ENCODE results near the gene SPECC1.

Gene SPECC1

GRCh38 chr17:20284570-20285295 is 275.6 kb downstream of the SPECC1 start:
- no peaks in the 10 kb centered on the region for H3K36me3 ChIP-seq (ENCODE audit: insufficient read depth, low read length)
- H3K27me3 ChIP-seq (ENCODE audit: insufficient read depth, low read length): no peaks in the 10 kb centered on the region
- no peak overlapping the region for H3K27ac ChIP-seq (ENCODE audit: low read depth, low read length)
- no peak overlapping the region for H3K4me3 ChIP-seq (ENCODE audit: low read depth, low read length)
- no peaks in the 10 kb centered on the region for H3K79me2 ChIP-seq (ENCODE audit: control insufficient read depth, insufficient read depth, low read length, unreplicated experiment)
- H2AFZ ChIP-seq (ENCODE audit: low read length, unreplicated experiment): no peak overlapping the region
- no peaks in the 10 kb centered on the region for H3K4me1 ChIP-seq (ENCODE audit: control insufficient read depth, insufficient read depth, low read length, unreplicated experiment)

GRCh38 chr17:20289984-20290383 is 280.8 kb downstream of the SPECC1 start:
- no peak overlapping the region for H3K27ac ChIP-seq (ENCODE audit: low read depth, low read length)
- H3K4me3 ChIP-seq (ENCODE audit: low read depth, low read length): no peak overlapping the region
- no peak overlapping the region for H2AFZ ChIP-seq (ENCODE audit: low read length, unreplicated experiment)
- H3K36me3 ChIP-seq (ENCODE audit: insufficient read depth, low read length): no peaks in the 10 kb centered on the region
- no peaks in the 10 kb centered on the region for H3K4me1 ChIP-seq (ENCODE audit: control insufficient read depth, insufficient read depth, low read length, unreplicated experiment)
- H3K79me2 ChIP-seq (ENCODE audit: control insufficient read depth, insufficient read depth, low read length, unreplicated experiment): no peaks in the 10 kb centered on the region
- no peaks in the 10 kb centered on the region for H3K27me3 ChIP-seq (ENCODE audit: insufficient read depth, low read length)

- Histone ChIP-seq H3K79me2 (ENCODE audit: control insufficient read depth, insufficient read depth, low read length, unreplicated experiment) (no peaks in the 10 kb centered on the region), H3K27me3 (ENCODE audit: insufficient read depth, low read length) (no peaks in the 10 kb centered on the region), H3K27ac (ENCODE audit: low read depth, low read length) (no peak overlapping the region), H2AFZ (ENCODE audit: low read length, unreplicated experiment) (no peak overlapping the region), H3K4me3 (ENCODE audit: low read depth, low read length) (no peak overlapping the region), H3K36me3 (ENCODE audit: insufficient read depth, low read length) (no peaks in the 10 kb centered on the region), H3K4me1 (ENCODE audit: control insufficient read depth, insufficient read depth, low read length, unreplicated experiment) (no peaks in the 10 kb centered on the region)
These were observed 282.7 kb downstream of the SPECC1 start for GRCh38 chr17:20291853-20292252.

- no peak overlapping the region for H3K27ac ChIP-seq (ENCODE audit: low read depth, low read length)
- no peaks in the 10 kb centered on the region for H3K36me3 ChIP-seq (ENCODE audit: insufficient read depth, low read length)
- H2AFZ ChIP-seq (ENCODE audit: low read length, unreplicated experiment): no peak overlapping the region
- H3K27me3 ChIP-seq (ENCODE audit: insufficient read depth, low read length): no peaks in the 10 kb centered on the region
- H3K79me2 ChIP-seq (ENCODE audit: control insufficient read depth, insufficient read depth, low read length, unreplicated experiment): no peaks in the 10 kb centered on the region
- H3K4me3 ChIP-seq (ENCODE audit: low read depth, low read length): no peak overlapping the region
- no peaks in the 10 kb centered on the region for H3K4me1 ChIP-seq (ENCODE audit: control insufficient read depth, insufficient read depth, low read length, unreplicated experiment)
These were observed 284.3 kb downstream of the SPECC1 start for GRCh38 chr17:20293501-20293900.

GRCh38 chr17:20294120-20294519 is 285.0 kb downstream of the SPECC1 start:
- no peak overlapping the region for H3K27ac ChIP-seq (ENCODE audit: low read depth, low read length)
- no peak overlapping the region for H2AFZ ChIP-seq (ENCODE audit: low read length, unreplicated experiment)
- H3K4me3 ChIP-seq (ENCODE audit: low read depth, low read length): no peak overlapping the region
- H3K36me3 ChIP-seq (ENCODE audit: insufficient read depth, low read length): no peaks in the 10 kb centered on the region
- no peaks in the 10 kb centered on the region for H3K4me1 ChIP-seq (ENCODE audit: control insufficient read depth, insufficient read depth, low read length, unreplicated experiment)
- no peaks in the 10 kb centered on the region for H3K27me3 ChIP-seq (ENCODE audit: insufficient read depth, low read length)
- H3K79me2 ChIP-seq (ENCODE audit: control insufficient read depth, insufficient read depth, low read length, unreplicated experiment): no peaks in the 10 kb centered on the region

- Histone ChIP-seq H3K4me3 (ENCODE audit: low read depth, low read length) (no peak overlapping the region), H2AFZ (ENCODE audit: low read length, unreplicated experiment) (no peak overlapping the region), H3K36me3 (ENCODE audit: insufficient read depth, low read length) (no peaks in the 10 kb centered on the region), H3K27me3 (ENCODE audit: insufficient read depth, low read length) (no peaks in the 10 kb centered on the region), H3K4me1 (ENCODE audit: control insufficient read depth, insufficient read depth, low read length, unreplicated experiment) (peaks cover 11% of the 10 kb centered on the region), H3K79me2 (ENCODE audit: control insufficient read depth, insufficient read depth, low read length, unreplicated experiment) (no peaks in the 10 kb centered on the region), H3K27ac (ENCODE audit: low read depth, low read length) (no peak overlapping the region)
These were observed 289.9 kb downstream of the SPECC1 start for GRCh38 chr17:20299013-20299412.

- peak overlapping the region; percentile 68 for H2AFZ ChIP-seq (ENCODE audit: low read length, unreplicated experiment)
- no peaks in the 10 kb centered on the region for H3K79me2 ChIP-seq (ENCODE audit: control insufficient read depth, insufficient read depth, low read length, unreplicated experiment)
- peaks cover 11% of the 10 kb centered on the region for H3K4me1 ChIP-seq (ENCODE audit: control insufficient read depth, insufficient read depth, low read length, unreplicated experiment)
- peak overlapping the region; percentile 84 for H3K27ac ChIP-seq (ENCODE audit: low read depth, low read length)
- peaks cover 3% of the 10 kb centered on the region; the same call in 1 of the 2 replicates for H3K36me3 ChIP-seq (ENCODE audit: insufficient read depth, low read length)
- no peaks in the 10 kb centered on the region for H3K27me3 ChIP-seq (ENCODE audit: insufficient read depth, low read length)
- H3K4me3 ChIP-seq (ENCODE audit: low read depth, low read length): no peak overlapping the region
These were observed 291.3 kb downstream of the SPECC1 start for GRCh38 chr17:20300436-20300934.

GRCh38 chr17:20302246-20302917 is 293.2 kb downstream of the SPECC1 start:
- Histone ChIP-seq H3K36me3 (ENCODE audit: insufficient read depth, low read length) (peaks cover 20% of the 10 kb centered on the region), H3K27ac (ENCODE audit: low read depth, low read length) (no peak overlapping the region), H2AFZ (ENCODE audit: low read length, unreplicated experiment) (no peak overlapping the region), H3K79me2 (ENCODE audit: control insufficient read depth, insufficient read depth, low read length, unreplicated experiment) (no peaks in the 10 kb centered on the region), H3K27me3 (ENCODE audit: insufficient read depth, low read length) (no peaks in the 10 kb centered on the region), H3K4me1 (ENCODE audit: control insufficient read depth, insufficient read depth, low read length, unreplicated experiment) (peaks cover 11% of the 10 kb centered on the region), H3K4me3 (ENCODE audit: low read depth, low read length) (no peak overlapping the region)

GRCh38 chr17:20304961-20305360 is 295.8 kb downstream of the SPECC1 start:
- Histone ChIP-seq H3K36me3 (ENCODE audit: insufficient read depth, low read length) (peaks cover 25% of the 10 kb centered on the region), H3K27me3 (ENCODE audit: insufficient read depth, low read length) (no peaks in the 10 kb centered on the region), H3K27ac (ENCODE audit: low read depth, low read length) (no peak overlapping the region), H3K79me2 (ENCODE audit: control insufficient read depth, insufficient read depth, low read length, unreplicated experiment) (no peaks in the 10 kb centered on the region), H3K4me1 (ENCODE audit: control insufficient read depth, insufficient read depth, low read length, unreplicated experiment) (peaks cover 11% of the 10 kb centered on the region), H3K4me3 (ENCODE audit: low read depth, low read length) (no peak overlapping the region), H2AFZ (ENCODE audit: low read length, unreplicated experiment) (no peak overlapping the region)

GRCh38 chr17:20306924-20307323 is 297.8 kb downstream of the SPECC1 start:
- Histone ChIP-seq H3K27ac (ENCODE audit: low read depth, low read length) (no peak overlapping the region), H3K27me3 (ENCODE audit: insufficient read depth, low read length) (no peaks in the 10 kb centered on the region), H3K4me1 (ENCODE audit: control insufficient read depth, insufficient read depth, low read length, unreplicated experiment) (no peaks in the 10 kb centered on the region), H3K79me2 (ENCODE audit: control insufficient read depth, insufficient read depth, low read length, unreplicated experiment) (no peaks in the 10 kb centered on the region), H3K36me3 (ENCODE audit: insufficient read depth, low read length) (peaks cover 25% of the 10 kb centered on the region), H2AFZ (ENCODE audit: low read length, unreplicated experiment) (no peak overlapping the region), H3K4me3 (ENCODE audit: low read depth, low read length) (no peak overlapping the region)

Measured in ACC112 (cell line).